Trophoblast cell (in vitro differentiated cells and primary cell): Measurements from ENCODE around the gene CMYA5.
A peak's percentile ranks its signal among the peaks of the same experiment; 100 is the strongest.

Experiments
- DNase-seq, 2 donors: peaks; one replicate each; pipeline ENCODE4 v3.0.0-alpha.2; 2016
- H2AFZ ChIP-seq: 2 replicates; pipeline ENCODE4 v1.6.1; 2013; ENCODE audit warnings: low read length, moderate library complexity, mild to moderate bottlenecking; ENCODE audit not compliant: insufficient read depth, poor library complexity
- H2AK5ac ChIP-seq: 2 replicates; pipeline ENCODE4 v1.6.1; 2013; ENCODE audit warnings: mild to moderate bottlenecking, low read length
- H2BK120ac ChIP-seq: 2 replicates; pipeline ENCODE4 v1.6.1; 2013; ENCODE audit warnings: low read length, mild to moderate bottlenecking, moderate library complexity; ENCODE audit not compliant: insufficient read depth, poor library complexity
- H2BK12ac ChIP-seq: 2 replicates; pipeline ENCODE4 v1.6.1; 2013; ENCODE audit warnings: mild to moderate bottlenecking, low read length, moderate library complexity
- H2BK5ac ChIP-seq: 2 replicates; pipeline ENCODE4 v1.6.1; 2013; ENCODE audit warnings: low read length, low read depth, moderate library complexity, mild to moderate bottlenecking; ENCODE audit not compliant: poor library complexity
- H3K14ac ChIP-seq: 2 replicates; pipeline ENCODE4 v1.6.1; 2013; ENCODE audit warnings: mild to moderate bottlenecking, low read length
- H3K18ac ChIP-seq: 2 replicates; pipeline ENCODE4 v1.6.1; 2013; ENCODE audit warnings: mild to moderate bottlenecking, low read length
- H3K23ac ChIP-seq: 2 replicates; pipeline ENCODE4 v1.6.1; 2013; ENCODE audit warnings: low read length
- H3K27ac ChIP-seq: 2 replicates; pipeline ENCODE4 v1.5.1; 2013; ENCODE audit warnings: low read depth, mild to moderate bottlenecking, inconsistent platforms, low read length, moderate library complexity
- H3K27me3 ChIP-seq: 2 replicates; pipeline ENCODE4 v1.6.1; 2013; ENCODE audit warnings: inconsistent platforms, mild to moderate bottlenecking, low read length, moderate library complexity; ENCODE audit not compliant: insufficient read depth
- H3K36me3 ChIP-seq, 2 experiments: 1 replicate in 1 of 2; 2 replicates in 1 of 2; pipeline ENCODE4 v1.6.1; 2013; ENCODE audit warnings: low read length in 2 of 2, mild to moderate bottlenecking in 2 of 2, moderate library complexity in 1 of 2; ENCODE audit not compliant: insufficient read depth in 2 of 2, control insufficient read depth in 1 of 2
- H3K4ac ChIP-seq: 2 replicates; pipeline ENCODE4 v1.6.1; 2013; ENCODE audit warnings: low read depth, mild to moderate bottlenecking, low read length, moderate library complexity
- H3K4me1 ChIP-seq, 2 experiments: 1 replicate in 1 of 2; 2 replicates in 1 of 2; pipeline ENCODE4 v1.6.1; 2013; ENCODE audit warnings: low read length in 2 of 2, mild to moderate bottlenecking in 2 of 2, moderate library complexity in 1 of 2; ENCODE audit not compliant: insufficient read depth in 2 of 2, control insufficient read depth in 1 of 2
- H3K4me2 ChIP-seq: 2 replicates; pipeline ENCODE4 v1.6.1; 2013; ENCODE audit warnings: inconsistent platforms, mild to moderate bottlenecking, low read length, moderate library complexity
- H3K4me3 ChIP-seq: 2 replicates; pipeline ENCODE4 v1.5.1; 2013; ENCODE audit warnings: mild to moderate bottlenecking, low read depth, low read length, inconsistent platforms
- H3K79me1 ChIP-seq: one replicate; pipeline ENCODE4 v1.6.1; 2013; ENCODE audit warnings: low read length
- H3K79me2 ChIP-seq: 2 replicates; pipeline ENCODE4 v1.6.1; 2013; ENCODE audit warnings: low read length, mild to moderate bottlenecking; ENCODE audit not compliant: control insufficient read depth, insufficient read depth, poor library complexity
- H3K9ac ChIP-seq: 2 replicates; pipeline ENCODE4 v1.6.1; 2013; ENCODE audit warnings: mild to moderate bottlenecking, low read length
- H3K9me3 ChIP-seq: 2 replicates; pipeline ENCODE4 v1.6.1; 2013; ENCODE audit warnings: low read depth, mild to moderate bottlenecking, control low read depth, inconsistent platforms, low read length; ENCODE audit not compliant: insufficient read depth
- H4K12ac ChIP-seq: 2 replicates; pipeline ENCODE4 v1.6.1; 2013; ENCODE audit warnings: low read depth, mild to moderate bottlenecking, low read length, moderate library complexity
- H4K8ac ChIP-seq: 2 replicates; pipeline ENCODE4 v1.6.1; 2013; ENCODE audit warnings: low read depth, mild to moderate bottlenecking, low read length, moderate library complexity
- H4K91ac ChIP-seq: one replicate; pipeline ENCODE4 v1.6.1; 2013; ENCODE audit warnings: low read depth, mild to moderate bottlenecking, low read length, moderate library complexity
- WGBS: extraction: QIAGEN DNeasy Blood & Tissue Kit; methylation state at CpG from one replicate; pipeline ENCODE4 v1.1.7; 2013; ENCODE audit warnings: missing lambda C conversion rate; ENCODE audit not compliant: insufficient read length, insufficient coverage; ENCODE audit errors: extremely low coverage; 5-methylcytosine and 5-hydroxymethylcytosine counted together

The CMYA5 gene

GRCh38 chr5:79843450-79844388 is 154.1 kb downstream of the CMYA5 start:
- no peak overlapping the region for H3K9ac ChIP-seq
- DNase-seq, result no peak
- H3K18ac ChIP-seq, result no peak overlapping the region
- no peaks in the 10 kb centered on the region for H3K27me3 ChIP-seq
- no peak overlapping the region for H4K8ac ChIP-seq
- H3K27ac ChIP-seq, result no peak overlapping the region
- H3K4ac ChIP-seq, result no peak overlapping the region
- no peak overlapping the region for H4K12ac ChIP-seq
- H3K14ac ChIP-seq, result no peak overlapping the region
- no peak overlapping the region for H2BK5ac ChIP-seq
- no peaks in the 10 kb centered on the region for H3K79me2 ChIP-seq
- no peak overlapping the region for H2AK5ac ChIP-seq
- WGBS, result no CpG with 5 or more reads among the region's 15 CpGs
- no peak overlapping the region for H2BK12ac ChIP-seq
- no peak overlapping the region for H2BK120ac ChIP-seq
- no peaks in the 10 kb centered on the region for H3K4me1 ChIP-seq
- no peak overlapping the region for H3K23ac ChIP-seq
- no peaks in the 10 kb centered on the region for H3K79me1 ChIP-seq
- peaks cover 2% of the 10 kb centered on the region for H3K9me3 ChIP-seq
- no peak overlapping the region for H4K91ac ChIP-seq
- H2AFZ ChIP-seq, result peak overlapping the region; percentile 9
- no peak overlapping the region for H3K4me2 ChIP-seq
- H3K4me3 ChIP-seq, result no peak overlapping the region
- no peaks in the 10 kb centered on the region for H3K36me3 ChIP-seq

- H2BK12ac ChIP-seq, result no peak overlapping the region
Observed at GRCh38 chr5:79844571-79844970, 154.9 kb downstream of the CMYA5 start.

DNA sequence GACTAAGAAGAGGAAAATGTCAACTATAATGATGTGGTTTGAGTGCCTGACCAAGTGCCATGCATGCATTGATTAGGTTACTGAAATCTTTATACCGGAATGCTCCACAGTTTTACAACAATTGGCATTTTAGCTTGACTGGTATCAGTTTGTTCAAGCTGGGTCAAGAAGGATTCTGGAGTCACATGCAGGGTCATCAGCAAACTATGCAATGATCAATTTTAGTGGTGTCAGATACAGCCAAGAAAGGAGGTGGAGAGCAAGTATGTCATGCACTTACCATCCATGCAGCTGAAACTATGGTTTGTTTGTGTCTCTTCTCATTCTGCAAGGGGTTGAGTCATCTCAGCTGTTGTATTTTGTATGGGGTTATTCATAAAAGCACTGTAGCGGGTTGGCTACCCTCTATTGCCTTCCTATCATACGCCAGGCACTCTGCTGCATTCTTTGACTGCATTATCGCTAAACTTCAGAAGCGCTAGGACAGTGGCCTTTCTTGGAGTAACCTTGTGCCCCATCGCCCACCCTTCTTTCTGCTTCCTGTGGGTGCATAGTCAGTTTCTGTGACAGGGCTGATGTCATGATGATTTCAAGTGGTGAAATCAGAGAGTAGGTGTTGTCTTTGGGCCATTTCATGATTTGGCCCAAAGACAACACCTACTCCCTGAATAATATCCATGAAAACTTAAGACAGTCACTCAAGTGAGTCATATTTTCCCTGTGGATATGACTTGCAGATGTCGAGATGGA is 156.0 kb downstream of the CMYA5 start:
- H2BK5ac ChIP-seq, result no peak overlapping the region
- H3K79me2 ChIP-seq, result no peaks in the 10 kb centered on the region
- no peaks in the 10 kb centered on the region for H3K4me1 ChIP-seq
- no peaks in the 10 kb centered on the region for H3K36me3 ChIP-seq
- H2BK12ac ChIP-seq, result no peak overlapping the region
- H3K9me3 ChIP-seq, result peaks cover 2% of the 10 kb centered on the region
- no peak overlapping the region for H3K18ac ChIP-seq
- no peak for DNase-seq
- no peak overlapping the region for H3K4me2 ChIP-seq
- H4K12ac ChIP-seq, result no peak overlapping the region
- no peak overlapping the region for H4K8ac ChIP-seq
- no peak overlapping the region for H3K9ac ChIP-seq
- H3K4ac ChIP-seq, result no peak overlapping the region
- H3K27me3 ChIP-seq, result no peaks in the 10 kb centered on the region
- no peak overlapping the region for H2BK120ac ChIP-seq
- H2AFZ ChIP-seq, result no peak overlapping the region
- no peak overlapping the region for H3K14ac ChIP-seq
- H3K23ac ChIP-seq, result no peak overlapping the region
- no peak overlapping the region for H4K91ac ChIP-seq
- WGBS, result no CpG with 5 or more reads among the region's 7 CpGs
- no peak overlapping the region for H3K27ac ChIP-seq
- H3K4me3 ChIP-seq, result no peak overlapping the region
- no peaks in the 10 kb centered on the region for H3K79me1 ChIP-seq
- no peak overlapping the region for H2AK5ac ChIP-seq

More at GRCh38 chr5:79844571-79844970, 154.9 kb downstream of the CMYA5 start:
- Histone ChIP-seq H3K9me3 (peaks cover 2% of the 10 kb centered on the region), H3K4ac (no peak overlapping the region), H2BK5ac (no peak overlapping the region), H3K79me2 (no peaks in the 10 kb centered on the region), H3K4me2 (no peak overlapping the region), H3K79me1 (no peaks in the 10 kb centered on the region), H3K14ac (no peak overlapping the region), H3K9ac (no peak overlapping the region), H4K12ac (no peak overlapping the region), H3K23ac (no peak overlapping the region), H3K18ac (no peak overlapping the region), H3K27ac (no peak overlapping the region), H3K27me3 (no peaks in the 10 kb centered on the region), H4K91ac (no peak overlapping the region), H3K4me3 (no peak overlapping the region), H2AFZ (no peak overlapping the region), H3K36me3 (no peaks in the 10 kb centered on the region), H3K4me1 (no peaks in the 10 kb centered on the region), H2BK120ac (no peak overlapping the region), H2AK5ac (no peak overlapping the region), H4K8ac (no peak overlapping the region)
- no CpG with 5 or more reads among the region's 1 CpG for WGBS
- DNase-seq, result no peak

DNA sequence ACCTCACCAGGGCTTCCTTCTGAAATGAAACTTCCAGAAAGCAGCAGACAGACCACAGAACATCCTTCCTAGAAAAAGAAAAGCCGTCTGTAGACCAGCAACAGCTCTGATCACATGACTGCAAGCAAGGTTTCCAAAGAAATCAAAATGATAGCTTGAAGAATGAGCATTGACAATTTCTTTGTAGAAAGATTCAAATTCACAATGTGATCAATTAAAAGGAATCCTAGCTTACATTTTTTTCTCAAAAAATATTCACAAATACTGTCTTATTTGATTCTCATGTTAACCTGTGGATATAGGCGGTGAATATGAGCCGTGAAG is 156.5 kb downstream of the CMYA5 start:
- Histone ChIP-seq H3K9me3 (peaks cover 2% of the 10 kb centered on the region), H3K79me1 (no peaks in the 10 kb centered on the region), H4K12ac (no peak overlapping the region), H3K27me3 (no peaks in the 10 kb centered on the region), H3K4me3 (no peak overlapping the region), H2AK5ac (no peak overlapping the region), H3K79me2 (no peaks in the 10 kb centered on the region), H2BK120ac (no peak overlapping the region), H3K14ac (no peak overlapping the region), H2BK12ac (no peak overlapping the region), H3K9ac (no peak overlapping the region), H3K4me2 (no peak overlapping the region), H4K8ac (no peak overlapping the region), H3K18ac (no peak overlapping the region), H2AFZ (no peak overlapping the region), H4K91ac (no peak overlapping the region), H3K23ac (no peak overlapping the region), H3K27ac (no peak overlapping the region), H3K36me3 (no peaks in the 10 kb centered on the region), H2BK5ac (no peak overlapping the region), H3K4ac (no peak overlapping the region), H3K4me1 (no peaks in the 10 kb centered on the region)
- DNase-seq, result no peak
- no CpG with 5 or more reads among the region's 3 CpGs for WGBS
